HCT116 (cell line): ENCODE measurements around the gene HMGA1. TPM values are rescaled to one million over a fixed set of nuclear protein-coding genes. Genes with fewer than 3 reads are reported as not detected.

Experiments used
- ATAC-seq: fragments of 200-7000 bp; cut with Tn5 transposase; 2 replicates; pipeline ENCODE4 v1.9.1; 2020; ENCODE audit warnings: mild to moderate bottlenecking, moderate library complexity
- BruUV-seq: library from RNA; stranded (reverse); fragments of 400-500 nt; replicated peaks from 2 replicates; lab custom pipeline; 2021; lab: Mats Ljungman, UMichigan
- CTCF ChIA-PET: fragments of 300-600 bp; sonication (Branson Sonifier 250); formaldehyde crosslinking; loops from one replicate; lab custom pipeline; 2021; ENCODE audit warnings: antibody characterized with exemption; lab: Charles Lee
- POLR2A ChIA-PET: fragments of 300-600, 350-600 bp; sonication (Branson Sonifier 250); formaldehyde crosslinking; loops from one replicate; lab custom pipeline; 2021; ENCODE audit warnings: antibody characterized with exemption; lab: Charles Lee
- RAD21 ChIA-PET, 2 experiments: fragments of 300-600 bp; sonication (Branson Sonifier 250); formaldehyde crosslinking; loops; one replicate each; lab custom pipeline; 2023; ENCODE audit warnings: low total read pairs in 2 of 2; ENCODE audit not compliant: uncharacterized antibody in 2 of 2, unreplicated experiment in 2 of 2, low non-redundant PET in 1 of 2; lab: Charles Lee
- DNase-seq: peaks from one replicate; pipeline ENCODE4 v3.0.0-alpha.2; 2010; ENCODE audit warnings: low read depth, low spot score
- H2AFZ ChIP-seq: fragments of 200-600 bp; shearing (Covaris generic), sonication (generic); 2 replicates; pipeline ENCODE4 v1.6.1; 2017; ENCODE audit warnings: low read depth, mixed run types, mixed read lengths, antibody characterized with exemption, low read length; ENCODE audit not compliant: poor library complexity, severe bottlenecking
- H3K27ac ChIP-seq: 2 replicates; pipeline ENCODE4 v1.5.1; 2012; ENCODE audit warnings: low read depth, low read length
- H3K27me3 ChIP-seq: fragments of 200-600 bp; sonication (generic); 2 replicates; pipeline ENCODE4 v1.6.1; 2016; ENCODE audit warnings: mixed run types, low read length, mixed read lengths; ENCODE audit not compliant: insufficient read depth
- H3K36me3 ChIP-seq, 2 experiments: fragments of 200-500 bp in 1 of 2; fragments of 200-600 bp in 1 of 2; sonication (Bioruptor generic) in 1 of 2; sonication (generic) in 1 of 2; 2 replicates each; pipeline versions ENCODE4 v1.5.1 to v1.6.1; 2014 to 2016; ENCODE audit warnings: low read length in 2 of 2, inconsistent platforms in 1 of 2, mixed read lengths in 1 of 2, mixed run types in 1 of 2; ENCODE audit not compliant: insufficient read depth in 2 of 2, control insufficient read depth in 1 of 2
- H3K4me1 ChIP-seq, 2 experiments: fragments of 200-600 bp in 1 of 2; sonication (generic) in 1 of 2; 2 replicates each; pipeline versions ENCODE4 v1.5.1 to v1.6.1; 2012 to 2017; ENCODE audit warnings: low read length in 2 of 2, inconsistent platforms in 1 of 2, mild to moderate bottlenecking in 1 of 2, mixed read lengths in 1 of 2, mixed run types in 1 of 2, moderate library complexity in 1 of 2; ENCODE audit not compliant: insufficient read depth in 2 of 2, control insufficient read depth in 1 of 2
- H3K4me2 ChIP-seq: fragments of 200-600 bp; sonication (generic); 2 replicates; pipeline ENCODE4 v1.6.1; 2017; ENCODE audit warnings: mixed run types, low read length, mixed read lengths
- H3K4me3 ChIP-seq, 2 experiments: fragments of 200-600 bp in 1 of 2; sonication (generic) in 1 of 2; replicated peaks in 1 of 2; 2 replicates each; pipeline ENCODE4 v1.5.1; 2011 to 2016; ENCODE audit warnings: low read length in 2 of 2, control low read depth in 1 of 2, low read depth in 1 of 2, mild to moderate bottlenecking in 1 of 2, mixed read lengths in 1 of 2, mixed run types in 1 of 2
- H3K79me2 ChIP-seq: fragments of 200-600 bp; sonication (generic); 2 replicates; pipeline ENCODE4 v1.6.1; 2017; ENCODE audit warnings: mild to moderate bottlenecking, mixed run types, low read length, moderate library complexity, mixed read lengths; ENCODE audit not compliant: insufficient read depth
- H3K9ac ChIP-seq: fragments of 200-600 bp; sonication (generic); 2 replicates; pipeline ENCODE4 v1.6.1; 2016; ENCODE audit warnings: low read length, mixed read lengths
- H3K9me2 ChIP-seq: fragments of 200-600 bp; sonication (generic), shearing (Covaris generic); 2 replicates; pipeline ENCODE4 v1.6.1; 2017; ENCODE audit warnings: mixed run types, mild to moderate bottlenecking, moderate library complexity; ENCODE audit not compliant: insufficient read depth
- H3K9me3 ChIP-seq, 2 experiments: fragments of 200-500 bp in 1 of 2; fragments of 200-600 bp in 1 of 2; sonication (Bioruptor generic) in 1 of 2; sonication (generic) in 1 of 2; 2 replicates each; pipeline ENCODE4 v1.6.1; 2014 to 2017; ENCODE audit warnings: low read length in 2 of 2, mixed read lengths in 2 of 2, inconsistent platforms in 1 of 2, low read depth in 1 of 2, mild to moderate bottlenecking in 1 of 2, mixed run types in 1 of 2, moderate library complexity in 1 of 2; ENCODE audit not compliant: control insufficient read depth in 1 of 2, insufficient read depth in 1 of 2
- H4K20me1 ChIP-seq: fragments of 200-600 bp; sonication (generic), shearing (Covaris generic); 2 replicates; pipeline ENCODE4 v1.6.1; 2017; ENCODE audit warnings: mixed run types, mild to moderate bottlenecking, moderate library complexity; ENCODE audit not compliant: insufficient read depth
- ATF3 ChIP-seq: IDR thresholded peaks from 2 replicates; pipeline ENCODE4 v1.6.1; 2012
- CEBPB ChIP-seq: IDR thresholded peaks from 2 replicates; pipeline ENCODE4 v1.6.1; 2012; ENCODE audit warnings: low read depth
- ELF1 ChIP-seq: IDR thresholded peaks from 2 replicates; pipeline ENCODE4 v1.6.1; 2012; ENCODE audit warnings: low read depth, borderline replicate concordance
- EZH2 ChIP-seq: fragments of 200-600 bp; sonication (generic); IDR thresholded peaks from 2 replicates; pipeline ENCODE4 v1.6.1; 2017; ENCODE audit warnings: antibody characterized with exemption, mixed run types
- EZH2phosphoT487 ChIP-seq: fragments of 200-600 bp; IDR thresholded peaks from 2 replicates; pipeline ENCODE4 v1.6.1; 2018; ENCODE audit warnings: antibody characterized with exemption, borderline replicate concordance
- MAX ChIP-seq: IDR thresholded peaks from 2 replicates; pipeline ENCODE4 v1.6.1; 2012
- POLR2A ChIP-seq: IDR thresholded peaks from 2 replicates; pipeline ENCODE4 v1.7.0; 2011; ENCODE audit warnings: borderline replicate concordance; ENCODE audit not compliant: insufficient read depth, insufficient read length; ENCODE audit errors: extremely low read depth
- RAD21 ChIP-seq: IDR thresholded peaks from 2 replicates; pipeline ENCODE4 v1.6.1; 2012; ENCODE audit warnings: low read depth, mild to moderate bottlenecking
- REST ChIP-seq: IDR thresholded peaks from 2 replicates; pipeline ENCODE4 v1.6.1; 2012; ENCODE audit warnings: low read depth
- SRF ChIP-seq: IDR thresholded peaks from 2 replicates; pipeline ENCODE4 v1.6.1; 2012; ENCODE audit warnings: low read depth
- TCF7L2 ChIP-seq: IDR thresholded peaks from 2 replicates; pipeline ENCODE4 v1.7.0; 2011; ENCODE audit warnings: borderline replicate concordance, inconsistent platforms; ENCODE audit not compliant: insufficient read depth, insufficient read length; ENCODE audit errors: extremely low read depth
- ZBTB33 ChIP-seq: IDR thresholded peaks from 2 replicates; pipeline ENCODE4 v1.6.1; 2011; ENCODE audit warnings: mild to moderate bottlenecking, low read length, moderate library complexity; ENCODE audit not compliant: insufficient replicate concordance; ENCODE audit errors: extremely low read depth
- ZFX ChIP-seq: fragments of 450-650 bp; IDR thresholded peaks from 2 replicates; pipeline ENCODE4 v1.6.1; 2017
- intact Hi-C: fragments of 100-400 bp; cut with micrococcal nuclease; formaldehyde crosslinking; loops from 2 replicates; pipeline ENCODE4 v1.10.0; 2022
- total RNA-seq: library from RNA; stranded (reverse); gene quantifications from one replicate; pipeline ENCODE4 v1.2.1, GENCODE V29; 2021; ENCODE audit not compliant: unreplicated experiment

HMGA1 gene
- total RNA-seq, 1 experiment from 2014 or later: 2,459 TPM

- no peak overlapping the region for H2AFZ ChIP-seq
- peaks cover 61 to 100% of the 10 kb centered on the region in 2 experiments for H3K4me1 ChIP-seq
- no peaks in the 10 kb centered on the region for H3K79me2 ChIP-seq
- no peaks in the 10 kb centered on the region for H3K9me3 ChIP-seq
- H3K36me3 ChIP-seq: no peaks in the 10 kb centered on the region
- H3K27me3 ChIP-seq: no peaks in the 10 kb centered on the region
- ATAC-seq: no peak
- peak overlapping the region; percentile 96 for H3K4me2 ChIP-seq
- ChIA-PET CTCF (no interaction called here), RAD21 (no interaction called here), POLR2A (interaction anchor here (0.9 to 2.9 kb wide), 4 partner anchors 10 to 27 kb away, joined by 3 to 13 read pairs (median 9); partner anchors contain the start of gene SMIM29)
- no peak overlapping the region for H3K4me3 ChIP-seq
- TF ChIP-seq CEBPB (no peak), ELF1 (no peak)
- H4K20me1 ChIP-seq: no peaks in the 10 kb centered on the region
- no peak for DNase-seq
- H3K9me2 ChIP-seq: no peaks in the 10 kb centered on the region
- peak overlapping the region; percentile 61; the same call in 1 of the 2 replicates for H3K9ac ChIP-seq
- intact Hi-C loops: no loop called here
- peak overlapping the region; percentile 87 for H3K27ac ChIP-seq
- TSS peak; percentile 95 for BruUV-seq
These were observed 6.8 kb upstream of the HMGA1 start for GRCh38 chr6:34229877-34230276.

GRCh38 chr6:34230653-34231371 lies 5.9 kb upstream of the HMGA1 start:
- Histone ChIP-seq H2AFZ (no peak overlapping the region), H3K4me3 (no peak overlapping the region), H3K9me3 (no peaks in the 10 kb centered on the region), H3K9ac (peak overlapping the region; percentile 61; the same call in 1 of the 2 replicates), H3K27ac (peak overlapping the region; percentile 87), H3K4me1 (peaks cover 54 to 100% of the 10 kb centered on the region in 2 experiments), H3K79me2 (no peaks in the 10 kb centered on the region), H3K4me2 (peak overlapping the region; percentile 96), H4K20me1 (no peaks in the 10 kb centered on the region), H3K36me3 (no peaks in the 10 kb centered on the region), H3K9me2 (no peaks in the 10 kb centered on the region), H3K27me3 (no peaks in the 10 kb centered on the region)
- DNase-seq (no peak), ATAC-seq (no peak)
- RAD21 ChIA-PET: no interaction called here
- POLR2A ChIA-PET: interaction anchor here (0.6 to 4.2 kb wide), 3 partner anchors 13 to 179 kb away, joined by 4 to 21 read pairs (median 13); no protein-coding TSS in a partner anchor
- no TSS peak for BruUV-seq
- CTCF ChIA-PET: interaction anchor here (1.7 kb wide), 1 partner anchor 35 kb away, joined by 5 read pairs; no protein-coding TSS in a partner anchor
- intact Hi-C loops: no loop called here
- no peak for TF ChIP-seq SRF
- TF ChIP-seq REST: no peak
- no peak for TF ChIP-seq ATF3
- no peak for TF ChIP-seq POLR2A
- TF ChIP-seq ZBTB33: no peak
- TF ChIP-seq MAX: no peak
- no peak for TF ChIP-seq TCF7L2
- no peak for TF ChIP-seq ZFX
- TF ChIP-seq EZH2phosphoT487: no peak
- TF ChIP-seq RAD21: no peak
- TF ChIP-seq CEBPB: no peak
- no peak for TF ChIP-seq EZH2
